ENCODE data around the gene GADD45GIP1.

GADD45GIP1 gene

DNA sequence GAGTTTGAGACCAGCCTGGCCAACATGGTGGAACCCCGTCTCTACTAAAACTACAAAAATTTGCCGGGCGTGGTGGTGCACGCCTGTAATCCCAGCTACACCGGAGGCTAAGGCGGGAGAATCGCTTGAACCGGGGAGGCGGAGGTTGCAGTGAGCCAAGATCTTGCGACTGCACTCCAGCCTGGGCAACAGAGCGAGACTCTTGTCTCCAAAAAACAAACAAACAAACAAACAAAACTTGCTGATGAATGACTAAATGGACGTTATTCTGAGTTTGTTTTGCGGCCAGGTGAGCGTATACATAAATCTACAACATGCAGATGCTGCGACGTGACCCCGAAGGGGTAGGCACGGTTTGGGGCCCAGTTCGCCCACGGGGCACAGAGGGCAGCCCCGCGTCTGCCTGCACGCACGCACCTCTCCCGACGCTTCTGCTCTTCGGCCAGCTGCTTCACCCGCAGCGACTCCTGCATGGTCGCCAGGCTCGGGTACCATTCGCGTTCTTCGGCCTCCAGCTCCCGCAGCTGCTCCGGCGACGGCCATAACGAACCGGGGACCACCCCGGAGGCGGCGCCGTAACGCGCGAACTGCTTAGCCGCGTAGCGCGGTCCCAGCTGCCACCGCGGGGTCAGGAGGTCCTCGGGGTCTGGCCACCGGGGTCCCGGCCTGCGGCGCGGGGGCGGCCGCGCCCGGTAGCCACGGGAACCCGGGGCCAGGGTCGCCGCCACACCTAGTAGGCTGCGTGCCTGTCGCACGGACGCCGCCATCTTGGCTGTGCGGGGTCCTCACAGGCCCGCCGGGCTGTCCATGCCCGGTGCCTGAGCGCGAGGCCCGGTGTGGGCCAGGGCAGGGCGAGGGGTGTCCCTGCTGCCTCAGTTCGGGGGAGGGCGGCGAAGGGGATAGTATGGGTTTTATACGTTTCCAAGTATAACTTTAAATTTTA lies at the start of gene GADD45GIP1:
GADD45GIP1 (minus strand) TSS at position 778 of the 943 bp plus-strand sequence; CDS start at position 767, 11 bp downstream.
- FAIRE-seq (peak; percentile 78), DNase-seq (ENCODE audit: extremely low spot score, insufficient read length, low read depth) (peak; percentile 76)

GRCh38 chr19:13005861-13006370 lies 48.9 kb upstream of the GADD45GIP1 start:
- DNase-seq (ENCODE audit: extremely low spot score, insufficient read length, low read depth) (no peak), FAIRE-seq (no peak)

GRCh38 chr19:13005253-13005652 lies 48.2 kb upstream of the GADD45GIP1 start:
- no peak for DNase-seq (ENCODE audit: extremely low spot score, insufficient read length, low read depth)
- FAIRE-seq, result no peak

DNA sequence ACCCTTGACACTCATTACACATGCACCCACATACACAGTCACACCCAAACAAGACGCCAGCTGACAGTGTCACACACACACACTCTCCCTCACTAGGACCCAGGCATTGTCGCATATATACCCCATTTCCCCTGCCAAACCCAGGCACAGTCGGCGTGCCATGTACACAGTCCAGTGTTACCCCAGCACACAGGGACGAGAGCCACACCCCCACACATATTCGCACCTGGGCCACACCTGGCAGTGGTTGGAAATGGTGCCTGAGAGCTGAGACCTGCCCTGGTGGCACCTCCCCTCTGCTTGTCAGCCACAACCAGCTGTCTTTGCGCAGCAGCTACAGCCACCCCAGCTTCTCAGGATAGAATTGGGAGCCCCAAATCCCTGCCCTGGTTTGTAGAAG lies 47.2 kb upstream of the GADD45GIP1 start:
- DNase-seq (ENCODE audit: extremely low spot score, insufficient read length, low read depth), result no peak
- FAIRE-seq, result no peak

- DNase-seq (ENCODE audit: extremely low spot score, insufficient read length, low read depth) (no peak), FAIRE-seq (no peak)
Observed at GRCh38 chr19:13003081-13003480, 46.1 kb upstream of the GADD45GIP1 start.

DNA sequence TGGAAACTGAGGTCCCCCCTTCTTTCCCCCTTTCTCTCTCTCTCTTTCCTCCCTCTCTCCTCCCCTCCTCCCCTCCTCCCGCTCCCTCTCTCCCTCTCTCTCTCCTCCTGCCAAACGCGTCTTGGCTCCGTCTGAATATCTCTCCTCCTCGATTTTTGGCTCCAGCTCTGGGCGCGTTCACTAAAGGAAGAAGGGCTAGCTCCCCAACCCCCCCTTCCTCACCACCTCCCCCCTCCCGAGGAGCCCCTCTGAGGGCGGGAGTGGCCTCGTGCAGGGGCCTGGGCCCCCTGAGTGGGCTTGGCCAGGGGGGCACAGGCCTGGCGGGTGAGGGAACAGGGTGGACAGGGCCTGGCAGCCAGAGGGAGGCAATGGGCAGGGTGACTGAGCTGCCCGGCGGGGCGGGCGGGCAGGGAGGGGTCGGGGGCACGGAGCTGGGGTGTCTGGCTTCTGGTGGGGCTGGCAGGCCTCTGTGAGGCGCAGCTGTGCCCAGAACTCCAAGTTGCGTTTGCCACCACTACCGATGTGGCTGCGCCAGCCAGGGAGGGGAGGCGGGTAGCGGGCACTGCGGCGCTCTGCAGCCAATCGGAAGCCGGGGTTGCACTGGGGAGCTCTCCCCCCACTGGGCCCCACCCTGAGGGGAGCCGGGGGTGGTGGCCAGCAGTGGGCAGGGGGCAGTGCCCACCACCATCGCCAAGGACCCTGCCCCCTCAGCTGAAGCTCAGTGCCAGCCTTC lies 45.3 kb upstream of the GADD45GIP1 start:
- no peak for FAIRE-seq
- DNase-seq (ENCODE audit: extremely low spot score, insufficient read length, low read depth), result no peak

DNA sequence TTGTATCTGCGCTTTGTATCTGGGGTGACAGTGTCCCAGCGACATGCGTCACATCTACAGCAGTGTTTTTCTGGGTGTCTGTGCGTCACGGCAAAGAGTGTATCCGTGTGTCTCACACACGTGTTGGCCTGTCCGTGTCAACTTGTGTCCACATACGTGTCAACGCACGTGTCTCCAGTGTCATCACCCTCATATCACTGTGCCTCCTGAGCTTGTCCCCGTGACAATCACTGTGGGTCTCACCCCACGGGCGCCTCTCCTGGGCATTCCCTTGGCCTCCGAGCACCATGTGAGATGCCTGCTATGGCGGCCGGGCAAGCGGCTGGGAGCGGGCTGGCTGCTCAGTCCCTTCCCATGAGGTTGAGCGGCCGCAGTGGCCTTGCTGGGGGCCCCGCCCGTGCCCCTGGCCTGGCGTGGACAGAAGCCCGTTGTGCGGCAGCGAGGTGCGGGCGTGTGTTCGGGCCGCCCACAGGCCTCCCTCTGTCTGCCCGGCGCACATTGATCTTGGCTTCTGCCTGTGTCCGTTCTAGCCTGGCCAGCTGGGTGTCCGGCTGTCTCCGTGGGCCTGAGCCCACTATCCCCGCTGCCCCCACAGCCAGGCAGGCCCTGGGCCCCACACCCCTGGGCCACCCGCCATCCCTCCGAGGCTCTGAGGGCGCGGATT lies 44.6 kb upstream of the GADD45GIP1 start:
- FAIRE-seq (no peak), DNase-seq (ENCODE audit: extremely low spot score, insufficient read length, low read depth) (no peak)

DNA sequence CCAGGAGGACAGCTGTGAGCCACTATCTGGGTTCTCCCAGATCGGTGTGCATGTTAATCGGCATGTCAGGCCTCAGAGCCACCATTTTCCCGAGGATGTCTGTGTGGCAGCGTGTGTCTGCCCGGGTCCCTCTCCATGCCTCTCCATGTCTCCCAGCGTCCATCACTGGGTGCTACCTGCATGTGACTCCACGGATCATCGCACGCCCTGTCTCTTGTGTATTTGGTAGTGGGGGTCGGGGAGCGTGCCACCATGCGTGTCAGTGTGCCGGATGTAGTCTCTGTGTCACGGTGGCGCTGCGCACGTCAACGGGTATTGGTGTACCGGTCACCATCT lies 44.1 kb upstream of the GADD45GIP1 start:
- FAIRE-seq, result no peak
- no peak for DNase-seq (ENCODE audit: extremely low spot score, insufficient read length, low read depth)

DNA sequence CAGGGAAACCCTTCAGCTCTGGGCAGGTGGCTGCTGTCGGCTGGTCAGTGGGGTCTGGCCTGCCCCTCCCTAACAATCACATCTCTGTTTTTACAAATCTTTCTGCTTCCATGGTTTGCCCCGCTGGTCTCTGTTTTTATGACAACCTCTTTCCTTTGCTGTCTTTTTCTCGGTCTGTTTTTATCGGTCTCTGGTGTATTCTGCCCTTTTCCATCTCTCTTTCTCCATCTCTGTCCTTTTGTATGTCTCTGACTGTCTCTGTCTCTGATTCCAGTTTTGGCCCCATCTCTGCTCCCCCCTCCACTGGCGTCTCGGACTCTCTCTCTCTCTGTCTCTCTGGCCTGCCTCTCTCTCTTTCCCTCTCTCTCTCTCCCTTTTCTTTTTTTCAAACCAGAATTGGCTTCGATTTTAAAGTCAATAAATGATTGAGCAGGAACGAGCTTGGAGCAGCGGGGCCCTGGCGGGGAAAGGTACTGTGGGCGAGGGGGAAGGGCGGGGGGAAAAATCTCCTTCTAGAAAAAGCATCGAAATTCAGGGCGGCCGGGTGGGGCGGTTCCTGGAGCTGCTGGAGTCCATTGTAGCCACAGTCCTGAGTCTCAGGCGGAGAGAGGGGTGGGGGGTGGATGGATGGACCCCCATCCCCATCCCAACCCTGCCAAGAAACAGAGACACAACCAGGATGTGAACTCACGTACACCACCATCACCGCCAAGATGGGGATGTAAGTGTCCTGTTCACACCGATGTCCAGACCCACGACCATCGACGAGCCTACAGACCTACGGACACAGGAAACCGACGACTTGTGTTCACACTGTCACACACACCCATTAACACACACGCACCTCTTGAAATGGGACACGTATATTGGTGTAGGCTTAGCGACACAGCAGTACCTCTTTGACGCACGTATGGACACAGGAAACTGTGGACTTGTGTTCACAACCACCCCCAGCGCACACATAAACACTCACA lies 41.2 kb upstream of the GADD45GIP1 start:
- FAIRE-seq (no peak), DNase-seq (ENCODE audit: extremely low spot score, insufficient read length, low read depth) (no peak)

- DNase-seq (ENCODE audit: extremely low spot score, insufficient read length, low read depth) (no peak), FAIRE-seq (no peak)
Observed at GRCh38 chr19:12997179-12997966, 40.4 kb upstream of the GADD45GIP1 start.

DNA sequence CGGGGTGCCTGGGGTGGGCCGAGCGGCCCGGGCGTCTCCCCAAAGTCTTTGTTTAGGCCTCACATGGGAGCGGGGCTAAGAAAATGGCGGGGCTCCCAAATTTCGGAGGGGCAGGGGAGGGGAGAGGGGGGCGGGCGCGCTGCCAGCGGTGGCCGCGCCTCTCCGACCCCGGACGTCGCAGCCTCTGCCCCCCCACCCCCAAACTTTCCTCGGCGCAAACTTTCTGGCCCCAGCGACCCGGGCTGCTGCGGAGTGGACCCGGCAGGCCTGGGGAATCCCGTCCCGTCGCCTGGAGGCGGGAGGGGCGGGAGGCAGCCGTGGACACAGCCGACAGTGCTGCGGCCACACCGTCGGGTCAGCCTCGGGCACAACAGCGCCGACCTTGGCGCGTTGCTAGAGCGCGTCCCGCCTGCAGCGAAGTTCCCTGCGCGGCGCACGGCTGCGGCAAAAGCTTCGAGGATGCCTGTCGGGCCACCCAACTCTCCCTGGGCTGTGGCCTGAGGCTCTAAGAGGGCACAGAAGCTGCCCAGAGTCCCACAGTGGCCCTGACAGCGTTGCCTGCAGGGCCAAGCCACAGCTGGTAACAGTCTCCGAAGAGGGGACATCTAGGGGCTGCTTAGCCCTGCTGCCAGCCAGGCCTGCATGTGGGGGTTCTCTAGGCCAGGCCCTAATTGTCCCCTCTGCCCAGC lies 39.5 kb upstream of the GADD45GIP1 start:
- no peak for FAIRE-seq
- no peak for DNase-seq (ENCODE audit: extremely low spot score, insufficient read length, low read depth)

- DNase-seq (ENCODE audit: extremely low spot score, insufficient read length, low read depth), result no peak
- no peak for FAIRE-seq
Observed at GRCh38 chr19:12995596-12996405, 38.8 kb upstream of the GADD45GIP1 start.

DNA sequence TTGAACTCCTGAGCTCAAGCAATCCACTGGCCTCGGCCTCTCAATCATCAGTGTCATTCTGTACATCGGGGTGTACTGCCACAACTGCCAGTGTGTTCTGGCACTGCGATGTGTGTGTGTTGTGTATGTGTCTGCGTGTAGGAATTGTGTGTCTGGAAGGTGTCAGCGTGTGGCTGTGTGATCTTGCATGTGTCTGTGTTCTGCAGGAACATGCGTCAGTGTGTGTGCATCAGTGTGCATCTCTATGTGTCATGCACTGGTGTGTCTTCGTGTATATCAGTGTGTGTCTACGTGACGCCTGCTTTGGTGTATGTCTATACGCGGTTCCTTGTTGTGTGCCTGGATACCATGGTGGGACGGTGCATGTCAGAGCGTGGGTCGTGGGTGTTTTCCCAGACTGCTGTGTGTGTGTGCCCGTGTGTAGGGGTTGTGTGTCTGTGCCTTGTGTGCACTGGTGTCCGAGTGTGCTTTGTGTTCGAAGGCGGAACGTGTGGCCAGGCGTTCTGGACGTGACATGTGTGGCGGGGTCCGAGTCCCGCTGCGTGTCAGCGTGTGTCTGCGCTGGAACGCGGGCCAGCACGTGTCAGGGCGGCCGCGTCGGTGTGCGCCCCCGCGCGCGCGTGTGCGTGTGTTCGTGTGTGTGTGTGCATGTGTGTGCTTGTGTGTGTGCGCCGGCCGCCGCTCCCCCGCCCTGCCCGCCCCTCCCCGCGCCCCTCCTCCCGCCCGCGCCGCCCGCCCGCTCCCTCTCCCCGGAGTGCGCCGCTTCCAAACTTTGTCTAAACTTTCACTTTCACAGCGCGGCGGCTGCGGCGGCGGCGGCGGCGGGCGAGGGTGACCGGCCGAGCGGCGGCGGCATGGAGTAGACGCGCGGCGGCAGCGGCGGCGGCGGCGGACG lies 37.9 kb upstream of the GADD45GIP1 start, which contains the start of gene NFIX:
NFIX (plus strand) TSS at position 775 of the 895 bp plus-strand sequence. CDS start 363 bp downstream, outside the sequence.
- FAIRE-seq, result no peak
- peak; percentile 33 for DNase-seq (ENCODE audit: extremely low spot score, insufficient read length, low read depth)

GRCh38 chr19:12993562-12993961 lies 36.5 kb upstream of the GADD45GIP1 start:
- FAIRE-seq, result no peak
- DNase-seq (ENCODE audit: extremely low spot score, insufficient read length, low read depth), result no peak

DNA sequence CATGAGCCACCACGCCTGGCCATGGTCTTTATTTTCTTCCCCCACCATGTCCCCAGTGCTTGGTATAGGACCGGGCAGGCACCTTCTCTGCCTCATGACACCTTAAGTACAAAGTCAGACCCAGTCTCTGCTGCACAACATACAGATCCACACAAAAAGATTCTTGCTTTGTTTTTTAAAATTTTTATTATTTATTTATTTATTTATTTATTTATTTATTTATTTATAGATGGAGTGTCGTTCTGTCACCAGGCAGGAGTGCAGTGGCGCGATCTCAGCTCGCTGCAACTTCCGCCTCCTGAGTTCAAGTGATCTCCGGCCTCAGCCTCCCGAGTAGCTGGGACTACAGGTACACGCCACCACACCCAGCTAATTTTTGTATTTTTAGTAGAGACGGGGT lies 35.7 kb upstream of the GADD45GIP1 start:
- DNase-seq (ENCODE audit: extremely low spot score, insufficient read length, low read depth), result no peak
- no peak for FAIRE-seq

DNA sequence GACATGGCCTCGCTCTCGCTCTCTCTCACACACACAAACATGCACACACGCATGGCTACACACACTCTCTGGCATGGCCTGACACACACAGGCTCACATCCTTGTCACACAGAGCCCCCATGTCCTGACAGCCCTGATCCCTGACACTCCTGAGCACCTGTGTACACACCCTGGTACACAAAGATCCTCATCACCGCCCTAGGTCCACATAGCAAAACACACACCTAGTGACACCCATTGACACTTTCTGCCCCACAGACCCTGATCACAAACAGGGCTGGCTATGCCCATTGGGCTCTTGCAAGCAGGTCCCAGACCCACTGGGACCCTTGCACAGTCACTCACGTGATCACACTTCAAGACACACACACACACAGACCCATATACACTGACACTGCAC lies 34.3 kb upstream of the GADD45GIP1 start:
- FAIRE-seq (no peak), DNase-seq (ENCODE audit: extremely low spot score, insufficient read length, low read depth) (no peak)
